Gastroesophageal sphincter (tissue), 4 donors: ENCODE measurements around the gene SEC22B. TPM values are rescaled to one million over a fixed set of nuclear protein-coding genes. Genes with fewer than 3 reads are reported as not detected.
"Not testable (repeated sequence)": the region's sequence is repeated elsewhere in the genome, so short reads cannot be mapped to it uniquely, and the experiment has no call there.

Experiments used
- ATAC-seq: fragments of 150-250 bp; one replicate; pipeline ENCODE4 v1.9.1; 2016; ENCODE audit warnings: mild to moderate bottlenecking, moderate library complexity
- H3K27ac ChIP-seq, 4 donors: fragments of 200-600 bp; sonication (generic) in 3 of 4; 1 replicate in 3 of 4; 2 replicates in 1 of 4; pipeline ENCODE4 v1.5.1; 2016 to 2019
- H3K27me3 ChIP-seq: fragments of 200-600 bp; sonication (generic); one replicate; pipeline ENCODE4 v1.5.1; 2019
- H3K36me3 ChIP-seq, 2 donors: fragments of 200-600 bp; sonication (generic); one replicate each; pipeline ENCODE4 v1.5.1; 2019; ENCODE audit warnings: control low read depth in 1 of 2
- H3K4me1 ChIP-seq, 3 donors: fragments of 200-600 bp; sonication (generic); 1 replicate in 2 of 3; 2 replicates in 1 of 3; pipeline ENCODE4 v1.5.1; 2016 to 2019; ENCODE audit warnings: control low read depth in 2 of 3
- H3K4me3 ChIP-seq, 2 donors: fragments of 200-600 bp; sonication (generic); one replicate each; pipeline ENCODE4 v1.5.1; 2019; ENCODE audit warnings: mild to moderate bottlenecking in 1 of 2, moderate library complexity in 1 of 2
- H3K9me3 ChIP-seq, 3 donors: fragments of 200-600 bp; sonication (generic); one replicate each; pipeline ENCODE4 v1.5.1; 2017 to 2019; ENCODE audit warnings: control low read depth in 2 of 3
- EP300 ChIP-seq: sonication (generic); formaldehyde crosslinking; IDR thresholded peaks from one replicate; pipeline ENCODE4 v1.6.1; 2017; ENCODE audit warnings: antibody characterized with exemption, mild to moderate bottlenecking
- POLR2A ChIP-seq, 2 donors: fragments of 450-650 bp; IDR thresholded peaks; one replicate each; pipeline ENCODE4 v1.6.1; 2017; ENCODE audit warnings: antibody characterized with exemption in 2 of 2, mild to moderate bottlenecking in 2 of 2, moderate library complexity in 1 of 2
- POLR2AphosphoS5 ChIP-seq: sonication (generic); formaldehyde crosslinking; IDR thresholded peaks from one replicate; pipeline ENCODE4 v1.6.1; 2017; ENCODE audit warnings: antibody characterized with exemption
- WGBS, 2 donors: methylation state at CpG; one replicate each; pipeline ENCODE4 v1.1.5; 2018; ENCODE audit warnings: low coverage in 1 of 2; 5-methylcytosine and 5-hydroxymethylcytosine counted together
- total RNA-seq, 4 donors: library from RNA; depleted of rRNA; stranded (reverse); fragments of >200 nt; gene quantifications; one replicate each; pipeline ENCODE4 v1.1.0, GENCODE V29; 2016
- TF ChIP-seq, protein P1 (sequence below), 4 experiments: fragments of 200-600 bp in 2 of 4; fragments of 450-650 bp in 2 of 4; sonication (generic) in 1 of 4; IDR thresholded peaks; one replicate each; pipeline ENCODE4 v1.5.1; 2017 to 2019; ENCODE audit warnings: antibody characterized with exemption in 4 of 4, mild to moderate bottlenecking in 2 of 4, moderate library complexity in 2 of 4

Gene SEC22B
- total RNA-seq, result 10 to 100 TPM; 25.4 to 38.8 (median 26.0) TPM

GRCh38 chr1:120176092-120176855 is at the start of gene SEC22B:
TSS of gene SEC22B (minus strand) at chr1:120176520. CDS start at chr1:120176381, 139 bp downstream.
- ATAC-seq, result peak; percentile 92
- H3K4me1 ChIP-seq, result peaks cover 0 to 22% (median 6%) of the 10 kb centered on the region in 3 donors
- TF ChIP-seq, protein P1, sequence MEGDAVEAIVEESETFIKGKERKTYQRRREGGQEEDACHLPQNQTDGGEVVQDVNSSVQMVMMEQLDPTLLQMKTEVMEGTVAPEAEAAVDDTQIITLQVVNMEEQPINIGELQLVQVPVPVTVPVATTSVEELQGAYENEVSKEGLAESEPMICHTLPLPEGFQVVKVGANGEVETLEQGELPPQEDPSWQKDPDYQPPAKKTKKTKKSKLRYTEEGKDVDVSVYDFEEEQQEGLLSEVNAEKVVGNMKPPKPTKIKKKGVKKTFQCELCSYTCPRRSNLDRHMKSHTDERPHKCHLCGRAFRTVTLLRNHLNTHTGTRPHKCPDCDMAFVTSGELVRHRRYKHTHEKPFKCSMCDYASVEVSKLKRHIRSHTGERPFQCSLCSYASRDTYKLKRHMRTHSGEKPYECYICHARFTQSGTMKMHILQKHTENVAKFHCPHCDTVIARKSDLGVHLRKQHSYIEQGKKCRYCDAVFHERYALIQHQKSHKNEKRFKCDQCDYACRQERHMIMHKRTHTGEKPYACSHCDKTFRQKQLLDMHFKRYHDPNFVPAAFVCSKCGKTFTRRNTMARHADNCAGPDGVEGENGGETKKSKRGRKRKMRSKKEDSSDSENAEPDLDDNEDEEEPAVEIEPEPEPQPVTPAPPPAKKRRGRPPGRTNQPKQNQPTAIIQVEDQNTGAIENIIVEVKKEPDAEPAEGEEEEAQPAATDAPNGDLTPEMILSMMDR (IDR thresholded peaks at IDR 0.05), result no peak
- TF ChIP-seq POLR2A (IDR thresholded peaks at IDR 0.05), result peak; percentile 85 to 86
- TF ChIP-seq POLR2AphosphoS5, result peak; percentile 97
- TF ChIP-seq EP300, result no peak
- H3K36me3 ChIP-seq, result no peaks in the 10 kb centered on the region
- peak within 1 kb of the TSS; percentile 87 to 94 (median 90) for H3K27ac ChIP-seq
- 5 to 7% methylated on average over 7 to 14 of the region's 39 CpGs for WGBS, 2 donors
- H3K9me3 ChIP-seq, result no peaks in the 10 kb centered on the region
- peak within 1 kb of the TSS; percentile 70 to 100 for H3K4me3 ChIP-seq
- no peaks in the 10 kb centered on the region for H3K27me3 ChIP-seq

GRCh38 chr1:120217933-120218332 is 41.6 kb upstream of the SEC22B start:
- not testable (repeated sequence) for H3K9me3 ChIP-seq, H3K27ac ChIP-seq, H3K36me3 ChIP-seq, H3K4me1 ChIP-seq, H3K4me3 ChIP-seq, H3K27me3 ChIP-seq
- 69 to 75% methylated on average over 2 of the region's 2 CpGs for WGBS, 2 donors
- peak; percentile 46 for ATAC-seq

DNA sequence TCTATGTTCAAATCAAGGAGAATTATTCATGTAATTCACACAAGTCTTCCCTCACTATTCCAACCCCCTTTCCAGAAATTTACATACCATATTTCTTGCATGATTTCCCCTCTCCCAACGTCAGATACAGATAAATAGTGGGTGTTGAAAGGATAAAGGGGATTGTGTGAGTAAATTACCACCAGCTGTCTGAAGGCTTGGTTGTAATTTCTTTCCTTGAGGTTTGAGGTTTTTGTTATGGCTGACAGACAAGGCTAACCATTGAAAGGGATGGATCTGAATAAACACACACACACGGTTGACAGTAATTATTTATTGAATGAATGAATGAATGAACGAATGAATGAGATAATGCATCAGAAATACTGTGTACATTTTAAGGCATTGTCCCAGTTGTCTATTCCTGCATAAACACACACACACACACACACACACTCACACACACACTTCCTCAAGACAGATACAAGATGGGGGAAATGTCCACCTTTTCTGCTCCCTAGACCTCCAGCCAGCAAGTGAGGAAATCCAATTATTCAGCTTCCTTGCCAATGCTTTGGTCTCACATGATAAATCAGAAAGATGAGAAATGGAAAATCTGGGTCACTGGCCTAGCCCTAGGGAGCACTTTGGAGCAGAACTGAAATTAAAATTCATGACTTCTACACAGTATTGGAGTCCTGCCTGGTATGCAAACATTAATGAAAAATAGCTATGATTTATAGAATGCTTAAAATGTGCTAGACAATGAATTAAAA is 41.0 kb upstream of the SEC22B start:
- WGBS, 2 donors, result 35 to 40% methylated on average over 1 to 2 of the region's 3 CpGs
- not testable (repeated sequence) for H3K36me3 ChIP-seq, H3K4me3 ChIP-seq, H3K9me3 ChIP-seq, H3K27ac ChIP-seq, H3K4me1 ChIP-seq, H3K27me3 ChIP-seq
- ATAC-seq, result peak; percentile 67

DNA sequence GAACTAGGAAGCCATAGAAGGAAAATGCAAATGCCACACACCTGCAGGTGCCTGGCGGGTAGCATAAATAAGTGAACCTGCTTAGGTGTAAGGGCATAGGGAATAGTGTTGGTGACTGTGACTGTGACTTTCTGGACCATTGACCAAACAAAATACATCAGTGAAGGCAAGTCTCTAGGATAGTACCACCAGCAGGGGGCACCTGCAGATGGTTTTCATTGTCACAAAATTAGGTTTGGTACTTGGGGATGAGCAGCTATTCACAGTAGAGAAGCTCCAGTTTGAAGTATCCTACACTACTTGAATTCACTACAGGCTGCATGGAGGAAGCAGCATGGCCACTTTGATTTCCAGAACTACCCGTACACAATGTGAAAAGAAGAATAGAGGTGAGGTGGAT is 37.3 kb upstream of the SEC22B start:
- ATAC-seq, result peak; percentile 77
- H3K4me3 ChIP-seq, H3K27me3 ChIP-seq, H3K27ac ChIP-seq, H3K36me3 ChIP-seq, H3K9me3 ChIP-seq, H3K4me1 ChIP-seq: not testable (repeated sequence)
- WGBS, 2 donors, result no CpG with 5 or more reads among the region's 2 CpGs

- not testable (repeated sequence) for H3K27ac ChIP-seq, ATAC-seq, H3K4me3 ChIP-seq, H3K9me3 ChIP-seq, H3K4me1 ChIP-seq, H3K36me3 ChIP-seq, H3K27me3 ChIP-seq
- WGBS, 2 donors, result no CpG with 5 or more reads among the region's 6 CpGs
These were observed 34.4 kb upstream of the SEC22B start for GRCh38 chr1:120210754-120211153.

- not testable (repeated sequence) for H3K27me3 ChIP-seq, H3K9me3 ChIP-seq, H3K36me3 ChIP-seq, H3K4me1 ChIP-seq
- 16 to 53% methylated on average over 3 to 18 of the region's 55 CpGs for WGBS, 2 donors
- Histone ChIP-seq H3K4me3 (peak overlapping the region; percentile 17 to 43), H3K27ac (peak overlapping the region in 1 of 4 donors; percentile 58)
- ATAC-seq, result peak; percentile 57
These were observed 20.8 kb upstream of the SEC22B start for GRCh38 chr1:120196863-120197775.

DNA sequence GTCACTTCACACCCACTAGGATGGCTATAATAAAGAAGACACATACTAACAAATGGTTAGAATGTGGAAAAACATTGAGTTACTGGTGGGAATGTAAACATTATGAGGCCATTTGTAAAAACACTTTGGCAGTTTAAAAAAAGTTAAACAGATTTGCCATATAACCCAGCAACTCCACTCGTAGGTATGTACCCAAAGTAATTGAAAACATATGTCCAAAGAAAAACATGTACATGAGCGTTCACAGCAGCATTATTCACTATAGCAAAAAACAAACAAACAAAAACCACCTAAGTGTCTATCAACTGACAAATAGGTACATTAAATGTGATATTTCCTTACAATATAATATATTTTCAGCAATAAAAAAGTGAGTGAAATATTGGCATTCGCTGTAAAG is 12.3 kb upstream of the SEC22B start:
- not testable (repeated sequence) for H3K27ac ChIP-seq, H3K4me3 ChIP-seq, H3K36me3 ChIP-seq, H3K4me1 ChIP-seq, ATAC-seq, H3K9me3 ChIP-seq, H3K27me3 ChIP-seq
- WGBS, 2 donors, result 0 to 14% methylated on average over 1 of the region's 3 CpGs

GRCh38 chr1:120182176-120182707 is 5.9 kb upstream of the SEC22B start:
- H3K4me3 ChIP-seq, H3K27ac ChIP-seq, H3K36me3 ChIP-seq, H3K9me3 ChIP-seq, H3K27me3 ChIP-seq, ATAC-seq: not testable (repeated sequence)
- no CpG with 5 or more reads among the region's 2 CpGs for WGBS, 2 donors
- peaks cover 0 to 14% (median 6%) of the 10 kb centered on the region in 3 donors for H3K4me1 ChIP-seq

DNA sequence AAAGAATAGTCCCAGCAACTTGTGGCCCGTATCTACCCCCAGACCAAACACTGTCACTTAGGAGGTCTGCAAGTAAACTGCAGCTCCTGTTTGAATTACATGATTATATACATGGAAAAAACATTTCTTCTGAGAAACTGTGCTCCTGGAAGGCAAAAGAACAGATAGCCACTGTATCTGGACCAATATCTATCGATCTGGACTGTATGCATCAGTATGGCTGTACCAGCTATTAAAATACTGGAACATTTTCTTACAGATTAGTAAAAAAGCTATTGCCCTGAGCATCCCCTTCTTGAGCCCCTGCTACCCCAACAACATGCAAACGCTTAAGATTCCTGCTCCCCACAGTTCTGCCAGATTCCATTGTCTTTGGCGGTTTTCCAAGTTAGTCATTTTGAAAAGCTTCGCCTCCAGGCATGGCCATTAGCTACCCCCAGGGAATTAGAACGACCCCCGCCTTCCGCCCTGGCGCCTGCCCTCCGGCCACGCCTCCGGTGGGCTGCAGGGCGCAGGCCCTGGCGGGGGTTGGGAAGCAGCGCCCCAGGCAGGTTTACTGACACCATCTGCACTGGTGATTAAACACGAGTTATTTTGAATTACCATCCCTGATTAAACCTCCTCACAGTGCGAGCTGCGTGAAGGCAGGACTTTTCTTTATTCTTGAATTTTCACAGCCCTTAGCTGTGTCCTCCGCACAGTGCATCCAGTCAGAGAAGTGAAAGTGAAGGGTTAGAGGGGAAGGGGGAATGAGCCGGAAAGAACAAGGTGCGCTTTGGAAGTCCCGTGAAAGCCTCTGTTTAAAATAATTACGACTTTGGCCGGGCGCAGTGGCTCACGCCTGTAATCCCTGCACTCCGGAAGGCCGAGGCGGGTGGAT is 3.7 kb upstream of the SEC22B start:
- H3K4me1 ChIP-seq, result peaks cover 0 to 19% (median 6%) of the 10 kb centered on the region in 3 donors
- peak overlapping the region; percentile 39 to 44 for H3K4me3 ChIP-seq
- not testable (repeated sequence) for H3K27me3 ChIP-seq, H3K36me3 ChIP-seq, H3K9me3 ChIP-seq
- ATAC-seq, result peak; percentile 25
- peak overlapping the region; percentile 75 to 82 (median 80) for H3K27ac ChIP-seq
- 9 to 12% methylated on average over 4 to 5 of the region's 29 CpGs for WGBS, 2 donors
